Ishikawa (cell line): ENCODE measurements around the gene RXRB.

Experiments used
- CEBPB ChIP-seq: IDR thresholded peaks from 2 replicates; pipeline ENCODE4 v1.6.1; 2012
- CREB1 ChIP-seq: IDR thresholded peaks from 2 replicates; pipeline ENCODE4 v1.6.1; 2012; ENCODE audit warnings: low read depth
- EP300 ChIP-seq: IDR thresholded peaks from 2 replicates; pipeline ENCODE4 v1.6.1; 2012; ENCODE audit warnings: borderline replicate concordance
- NFIC ChIP-seq: IDR thresholded peaks from 2 replicates; pipeline ENCODE4 v1.6.1; 2012
- TEAD4 ChIP-seq: IDR thresholded peaks from 2 replicates; pipeline ENCODE4 v1.6.1; 2012
- YY1 ChIP-seq: IDR thresholded peaks from 2 replicates; pipeline ENCODE4 v1.6.1; 2012; ENCODE audit warnings: low read depth
- TF ChIP-seq, protein P1 (sequence below): IDR thresholded peaks from 2 replicates; pipeline ENCODE4 v1.6.1; 2012
- TF ChIP-seq, protein P2 (sequence below): IDR thresholded peaks from 2 replicates; pipeline ENCODE4 v1.6.1; 2012; ENCODE audit warnings: low read depth, mild to moderate bottlenecking
- TF ChIP-seq, protein P3 (sequence below): IDR thresholded peaks from 2 replicates; pipeline ENCODE4 v1.6.1; 2012

DNA sequence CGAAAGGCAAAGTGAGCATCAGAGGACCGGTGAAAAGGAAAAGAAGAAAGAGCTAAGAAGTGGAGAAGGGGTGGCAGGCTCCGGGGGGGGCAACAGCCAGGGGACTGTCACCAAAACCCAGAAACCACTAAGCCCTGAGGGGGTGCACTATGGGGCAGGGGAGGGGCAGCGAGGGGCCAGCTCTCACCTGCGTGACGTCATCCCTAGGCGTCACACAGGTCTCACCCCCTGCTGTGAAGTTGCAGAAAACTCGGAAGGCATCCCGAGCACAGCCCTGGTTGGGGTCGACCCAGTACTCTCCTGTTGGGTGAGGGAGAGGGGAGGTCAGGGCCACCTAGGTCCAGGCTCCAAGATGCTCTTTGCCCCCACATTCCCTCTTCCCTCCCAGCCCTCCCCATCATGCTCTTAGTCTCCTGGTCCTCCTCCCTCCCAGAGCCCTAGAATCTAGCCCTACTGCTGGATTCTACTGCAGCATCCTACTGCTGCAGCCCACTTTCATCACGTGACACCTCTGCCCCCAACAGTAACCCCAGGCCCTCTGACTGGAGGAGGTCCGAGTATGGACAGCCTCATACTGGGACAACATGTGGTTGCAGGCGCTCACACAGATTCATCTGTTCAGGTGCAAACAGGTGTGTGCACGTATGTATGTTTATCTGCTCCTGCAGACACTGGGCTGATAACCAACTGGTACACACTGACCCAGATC, 35.6 kb downstream of the RXRB start:
- TF ChIP-seq, protein P1, sequence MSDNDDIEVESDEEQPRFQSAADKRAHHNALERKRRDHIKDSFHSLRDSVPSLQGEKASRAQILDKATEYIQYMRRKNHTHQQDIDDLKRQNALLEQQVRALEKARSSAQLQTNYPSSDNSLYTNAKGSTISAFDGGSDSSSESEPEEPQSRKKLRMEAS, result no peak
- TF ChIP-seq, protein P2, sequence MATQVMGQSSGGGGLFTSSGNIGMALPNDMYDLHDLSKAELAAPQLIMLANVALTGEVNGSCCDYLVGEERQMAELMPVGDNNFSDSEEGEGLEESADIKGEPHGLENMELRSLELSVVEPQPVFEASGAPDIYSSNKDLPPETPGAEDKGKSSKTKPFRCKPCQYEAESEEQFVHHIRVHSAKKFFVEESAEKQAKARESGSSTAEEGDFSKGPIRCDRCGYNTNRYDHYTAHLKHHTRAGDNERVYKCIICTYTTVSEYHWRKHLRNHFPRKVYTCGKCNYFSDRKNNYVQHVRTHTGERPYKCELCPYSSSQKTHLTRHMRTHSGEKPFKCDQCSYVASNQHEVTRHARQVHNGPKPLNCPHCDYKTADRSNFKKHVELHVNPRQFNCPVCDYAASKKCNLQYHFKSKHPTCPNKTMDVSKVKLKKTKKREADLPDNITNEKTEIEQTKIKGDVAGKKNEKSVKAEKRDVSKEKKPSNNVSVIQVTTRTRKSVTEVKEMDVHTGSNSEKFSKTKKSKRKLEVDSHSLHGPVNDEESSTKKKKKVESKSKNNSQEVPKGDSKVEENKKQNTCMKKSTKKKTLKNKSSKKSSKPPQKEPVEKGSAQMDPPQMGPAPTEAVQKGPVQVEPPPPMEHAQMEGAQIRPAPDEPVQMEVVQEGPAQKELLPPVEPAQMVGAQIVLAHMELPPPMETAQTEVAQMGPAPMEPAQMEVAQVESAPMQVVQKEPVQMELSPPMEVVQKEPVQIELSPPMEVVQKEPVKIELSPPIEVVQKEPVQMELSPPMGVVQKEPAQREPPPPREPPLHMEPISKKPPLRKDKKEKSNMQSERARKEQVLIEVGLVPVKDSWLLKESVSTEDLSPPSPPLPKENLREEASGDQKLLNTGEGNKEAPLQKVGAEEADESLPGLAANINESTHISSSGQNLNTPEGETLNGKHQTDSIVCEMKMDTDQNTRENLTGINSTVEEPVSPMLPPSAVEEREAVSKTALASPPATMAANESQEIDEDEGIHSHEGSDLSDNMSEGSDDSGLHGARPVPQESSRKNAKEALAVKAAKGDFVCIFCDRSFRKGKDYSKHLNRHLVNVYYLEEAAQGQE, result no peak
- TF ChIP-seq TEAD4 (no peak), EP300 (no peak), NFIC (no peak), CEBPB (no peak), YY1 (no peak), CREB1 (no peak)
- TF ChIP-seq, protein P3, sequence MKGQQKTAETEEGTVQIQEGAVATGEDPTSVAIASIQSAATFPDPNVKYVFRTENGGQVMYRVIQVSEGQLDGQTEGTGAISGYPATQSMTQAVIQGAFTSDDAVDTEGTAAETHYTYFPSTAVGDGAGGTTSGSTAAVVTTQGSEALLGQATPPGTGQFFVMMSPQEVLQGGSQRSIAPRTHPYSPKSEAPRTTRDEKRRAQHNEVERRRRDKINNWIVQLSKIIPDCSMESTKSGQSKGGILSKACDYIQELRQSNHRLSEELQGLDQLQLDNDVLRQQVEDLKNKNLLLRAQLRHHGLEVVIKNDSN, result no peak; the same call in 1 of the 2 replicates
